PFSK-1 (cell line): ENCODE results near the gene TFPI.

Experiments used
- POLR2AphosphoS5 ChIP-seq: IDR thresholded peaks from 2 replicates; pipeline ENCODE4 v1.6.1; 2012; ENCODE audit warnings: low read depth, mild to moderate bottlenecking, control low read depth, low read length, moderate library complexity
- REST ChIP-seq, 2 experiments: IDR thresholded peaks; 2 replicates each; pipeline versions ENCODE4 v1.6.1 to v1.8.0; 2011 to 2012; ENCODE audit warnings: low read depth in 2 of 2, low read length in 2 of 2, control low read depth in 1 of 2, inconsistent platforms in 1 of 2, mild to moderate bottlenecking in 1 of 2, moderate library complexity in 1 of 2; ENCODE audit not compliant: insufficient read depth in 1 of 2
- SIN3A ChIP-seq: IDR thresholded peaks from 2 replicates; pipeline ENCODE4 v1.6.1; 2012; ENCODE audit warnings: mild to moderate bottlenecking, low read length, moderate library complexity, borderline replicate concordance; ENCODE audit not compliant: insufficient read depth

GRCh38 chr2:187435078-187435477 is 119.2 kb downstream of the TFPI start:
- TF ChIP-seq SIN3A (no peak), POLR2AphosphoS5 (no peak), REST (IDR thresholded peaks at IDR 0.05; ENCODE audit: insufficient read depth in 1 of 2, low read depth in 2 of 2, low read length in 2 of 2) (no peak)
